GM20431 (cell line): ENCODE data around the gene GSK3B.
"Not testable (repeated sequence)": the region's sequence is repeated elsewhere in the genome, so short reads cannot be mapped to it uniquely, and the experiment has no call there.

Source experiments
- in situ Hi-C: fragments of 300-500 bp; cut with MseI, MboI; formaldehyde crosslinking; loops from one replicate; pipeline ENCODE4 v1.15.0; 2020; ENCODE audit warnings: low sequenced_read_pairs; ENCODE audit not compliant: unreplicated experiment

GSK3B gene

GRCh38 chr3:119894195-119894594, 200.1 kb downstream of the GSK3B start:
- in situ Hi-C loops = no loop called here

- in situ Hi-C loops = no loop called here
Observed at GRCh38 chr3:119893769-119894168, 200.5 kb downstream of the GSK3B start.

GRCh38 chr3:119891944-119892721, 202.1 kb downstream of the GSK3B start:
- in situ Hi-C loops = no loop called here

GRCh38 chr3:119888681-119889080, 205.6 kb downstream of the GSK3B start:
- in situ Hi-C loops = not testable (repeated sequence)

GRCh38 chr3:119885746-119886530, 208.3 kb downstream of the GSK3B start:
- in situ Hi-C loops = no loop called here

GRCh38 chr3:119884161-119884557, 210.1 kb downstream of the GSK3B start:
- in situ Hi-C loops = no loop called here

- in situ Hi-C loops = no loop called here
Observed at GRCh38 chr3:119883461-119884160, 210.6 kb downstream of the GSK3B start.

- in situ Hi-C loops = no loop called here
Observed at GRCh38 chr3:119880966-119881365, 213.3 kb downstream of the GSK3B start.

- in situ Hi-C loops = no loop called here
Observed at GRCh38 chr3:119873646-119874045, 220.6 kb downstream of the GSK3B start.

- in situ Hi-C loops = no loop called here
Observed at GRCh38 chr3:119872773-119873172, 221.5 kb downstream of the GSK3B start.

- in situ Hi-C loops = no loop called here
Observed at GRCh38 chr3:119871571-119871970, 222.7 kb downstream of the GSK3B start.

- in situ Hi-C loops = no loop called here
Observed at GRCh38 chr3:119870512-119870911, 223.7 kb downstream of the GSK3B start.

- in situ Hi-C loops = no loop called here
Observed at GRCh38 chr3:119864476-119864875, 229.8 kb downstream of the GSK3B start.

- in situ Hi-C loops = no loop called here
Observed at GRCh38 chr3:119862616-119863015, 231.6 kb downstream of the GSK3B start.

GRCh38 chr3:119861681-119862080, 232.6 kb downstream of the GSK3B start:
- in situ Hi-C loops = no loop called here

- in situ Hi-C loops = no loop called here
Observed at GRCh38 chr3:119859728-119860127, 234.5 kb downstream of the GSK3B start.

- in situ Hi-C loops = no loop called here
Observed at GRCh38 chr3:119858957-119859356, 235.3 kb downstream of the GSK3B start.

- in situ Hi-C loops = no loop called here
Observed at GRCh38 chr3:119856695-119857094, 237.6 kb downstream of the GSK3B start.

GRCh38 chr3:119849126-119849525, 245.1 kb downstream of the GSK3B start:
- in situ Hi-C loops = no loop called here

- in situ Hi-C loops = no loop called here
Observed at GRCh38 chr3:119841808-119842471, 252.3 kb downstream of the GSK3B start.
